Measurements from ENCODE around the gene ANO3.
"Not testable (repeated sequence)": the region's sequence is repeated elsewhere in the genome, so short reads cannot be mapped to it uniquely, and the experiment has no call there.

Gene ANO3

GRCh38 chr11:26578998-26579661 lies 247.2 kb downstream of the ANO3 start:
- TF ChIP-seq CTCF (IDR thresholded peaks at IDR 0.05; ENCODE audit: borderline replicate concordance, insufficient read depth, low read depth, low read length), result no peak
- no peak overlapping the region for H3K4me3 ChIP-seq (ENCODE audit: low read depth, low read length)

- H3K4me3 ChIP-seq (ENCODE audit: low read depth, low read length), result no peak overlapping the region
- TF ChIP-seq CTCF (IDR thresholded peaks at IDR 0.05; ENCODE audit: borderline replicate concordance, insufficient read depth, low read depth, low read length), result no peak
Measured at GRCh38 chr11:26579683-26580082, 247.8 kb downstream of the ANO3 start.

GRCh38 chr11:26580929-26581328 lies 249.0 kb downstream of the ANO3 start:
- no peak for TF ChIP-seq CTCF (IDR thresholded peaks at IDR 0.05; ENCODE audit: borderline replicate concordance, insufficient read depth, low read depth, low read length)
- no peak overlapping the region for H3K4me3 ChIP-seq (ENCODE audit: low read depth, low read length)

- no peak for TF ChIP-seq CTCF (IDR thresholded peaks at IDR 0.05; ENCODE audit: borderline replicate concordance, insufficient read depth, low read depth, low read length)
- H3K4me3 ChIP-seq (ENCODE audit: low read depth, low read length), result no peak overlapping the region
Measured at GRCh38 chr11:26583550-26583949, 251.6 kb downstream of the ANO3 start.

- TF ChIP-seq CTCF (IDR thresholded peaks at IDR 0.05; ENCODE audit: borderline replicate concordance, insufficient read depth, low read depth, low read length), result no peak
- H3K4me3 ChIP-seq (ENCODE audit: low read depth, low read length), result no peak overlapping the region
Measured at GRCh38 chr11:26584818-26585217, 252.9 kb downstream of the ANO3 start.

- H3K4me3 ChIP-seq (ENCODE audit: low read depth, low read length), result no peak overlapping the region
- no peak for TF ChIP-seq CTCF (IDR thresholded peaks at IDR 0.05; ENCODE audit: borderline replicate concordance, insufficient read depth, low read depth, low read length)
Measured at GRCh38 chr11:26587073-26587472, 255.1 kb downstream of the ANO3 start.

GRCh38 chr11:26593691-26594090 lies 261.8 kb downstream of the ANO3 start:
- no peak for TF ChIP-seq CTCF (IDR thresholded peaks at IDR 0.05; ENCODE audit: borderline replicate concordance, insufficient read depth, low read depth, low read length)
- H3K4me3 ChIP-seq (ENCODE audit: low read depth, low read length), result no peak overlapping the region

- not testable (repeated sequence) for H3K4me3 ChIP-seq (ENCODE audit: low read depth, low read length)
Measured at GRCh38 chr11:26595207-26595865, 263.4 kb downstream of the ANO3 start.

- H3K4me3 ChIP-seq (ENCODE audit: low read depth, low read length), result not testable (repeated sequence)
Measured at GRCh38 chr11:26597049-26597689, 265.2 kb downstream of the ANO3 start.
